ENCODE results near the gene FOLH1.
"Not testable (repeated sequence)": the region's sequence is repeated elsewhere in the genome, so short reads cannot be mapped to it uniquely, and the experiment has no call there.

- TF ChIP-seq, protein P1, sequence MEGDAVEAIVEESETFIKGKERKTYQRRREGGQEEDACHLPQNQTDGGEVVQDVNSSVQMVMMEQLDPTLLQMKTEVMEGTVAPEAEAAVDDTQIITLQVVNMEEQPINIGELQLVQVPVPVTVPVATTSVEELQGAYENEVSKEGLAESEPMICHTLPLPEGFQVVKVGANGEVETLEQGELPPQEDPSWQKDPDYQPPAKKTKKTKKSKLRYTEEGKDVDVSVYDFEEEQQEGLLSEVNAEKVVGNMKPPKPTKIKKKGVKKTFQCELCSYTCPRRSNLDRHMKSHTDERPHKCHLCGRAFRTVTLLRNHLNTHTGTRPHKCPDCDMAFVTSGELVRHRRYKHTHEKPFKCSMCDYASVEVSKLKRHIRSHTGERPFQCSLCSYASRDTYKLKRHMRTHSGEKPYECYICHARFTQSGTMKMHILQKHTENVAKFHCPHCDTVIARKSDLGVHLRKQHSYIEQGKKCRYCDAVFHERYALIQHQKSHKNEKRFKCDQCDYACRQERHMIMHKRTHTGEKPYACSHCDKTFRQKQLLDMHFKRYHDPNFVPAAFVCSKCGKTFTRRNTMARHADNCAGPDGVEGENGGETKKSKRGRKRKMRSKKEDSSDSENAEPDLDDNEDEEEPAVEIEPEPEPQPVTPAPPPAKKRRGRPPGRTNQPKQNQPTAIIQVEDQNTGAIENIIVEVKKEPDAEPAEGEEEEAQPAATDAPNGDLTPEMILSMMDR (conservative IDR thresholded peaks at IDR 0.05; ENCODE audit: low read length): not testable (repeated sequence)
- not testable (repeated sequence) for TF ChIP-seq EZH2phosphoT487 (IDR thresholded peaks at IDR 0.05; ENCODE audit: borderline replicate concordance)
Measured at GRCh38 chr11:49177936-49178335, 30.5 kb downstream of the FOLH1 start.
